ENCODE results near the gene RASA2. TPM values are rescaled to one million over a fixed set of nuclear protein-coding genes. Genes with fewer than 3 reads are reported as not detected.
A peak's percentile ranks its signal among the peaks of the same experiment; 100 is the strongest.

Gene RASA2
- 10 to 100 TPM; 62.6 to 70.8 TPM for total RNA-seq

GRCh38 chr3:141486746-141487520 lies at the start of gene RASA2:
RASA2 (plus strand) TSS chr3:141487027; CDS start chr3:141487084, 57 bp downstream.
- Mint-ChIP-seq H3K27me3 (no peaks in the 10 kb centered on the region), H3K27ac (peak within 1 kb of the TSS; percentile 97), H3K36me3 (peaks cover 31% of the 10 kb centered on the region), H3K4me1 (peaks cover 54% of the 10 kb centered on the region), H3K4me3 (peak within 1 kb of the TSS; percentile 91), H3K9me3 (peaks cover 4% of the 10 kb centered on the region)
- DNase-seq (peak; percentile 86), ATAC-seq (ENCODE audit: low read depth) (peak; percentile 74)
- POLR2A ChIA-PET = interaction anchor here (0.6 to 4.6 kb wide), 23 partner anchors 10 to 390 kb away, joined by 3 to 115 read pairs (median 3); partner anchors contain the start of gene ATP1B3

- H3K27me3 Mint-ChIP-seq = no peaks in the 10 kb centered on the region
- peaks cover 14% of the 10 kb centered on the region for H3K36me3 Mint-ChIP-seq
- no peak overlapping the region for H3K27ac Mint-ChIP-seq
- POLR2A ChIA-PET = no interaction called here
- H3K4me3 Mint-ChIP-seq = no peak overlapping the region
- DNase-seq (no peak), ATAC-seq (ENCODE audit: low read depth) (no peak)
- no peaks in the 10 kb centered on the region for H3K9me3 Mint-ChIP-seq
- H3K4me1 Mint-ChIP-seq = peaks cover 16% of the 10 kb centered on the region
Observed at GRCh38 chr3:141439589-141439988, 47.2 kb upstream of the RASA2 start.

GRCh38 chr3:141440942-141441341 lies 45.9 kb upstream of the RASA2 start:
- POLR2A ChIA-PET = interaction anchor here (1.3 kb wide), 1 partner anchor 129 kb away, joined by 4 read pairs; no protein-coding TSS in a partner anchor
- Mint-ChIP-seq H3K36me3 (peaks cover 19% of the 10 kb centered on the region), H3K27me3 (no peaks in the 10 kb centered on the region), H3K4me1 (peaks cover 16% of the 10 kb centered on the region), H3K4me3 (no peak overlapping the region), H3K9me3 (no peaks in the 10 kb centered on the region), H3K27ac (peak overlapping the region; percentile 50)
- DNase-seq = no peak
- ATAC-seq (ENCODE audit: low read depth) = peak; percentile 24

DNA sequence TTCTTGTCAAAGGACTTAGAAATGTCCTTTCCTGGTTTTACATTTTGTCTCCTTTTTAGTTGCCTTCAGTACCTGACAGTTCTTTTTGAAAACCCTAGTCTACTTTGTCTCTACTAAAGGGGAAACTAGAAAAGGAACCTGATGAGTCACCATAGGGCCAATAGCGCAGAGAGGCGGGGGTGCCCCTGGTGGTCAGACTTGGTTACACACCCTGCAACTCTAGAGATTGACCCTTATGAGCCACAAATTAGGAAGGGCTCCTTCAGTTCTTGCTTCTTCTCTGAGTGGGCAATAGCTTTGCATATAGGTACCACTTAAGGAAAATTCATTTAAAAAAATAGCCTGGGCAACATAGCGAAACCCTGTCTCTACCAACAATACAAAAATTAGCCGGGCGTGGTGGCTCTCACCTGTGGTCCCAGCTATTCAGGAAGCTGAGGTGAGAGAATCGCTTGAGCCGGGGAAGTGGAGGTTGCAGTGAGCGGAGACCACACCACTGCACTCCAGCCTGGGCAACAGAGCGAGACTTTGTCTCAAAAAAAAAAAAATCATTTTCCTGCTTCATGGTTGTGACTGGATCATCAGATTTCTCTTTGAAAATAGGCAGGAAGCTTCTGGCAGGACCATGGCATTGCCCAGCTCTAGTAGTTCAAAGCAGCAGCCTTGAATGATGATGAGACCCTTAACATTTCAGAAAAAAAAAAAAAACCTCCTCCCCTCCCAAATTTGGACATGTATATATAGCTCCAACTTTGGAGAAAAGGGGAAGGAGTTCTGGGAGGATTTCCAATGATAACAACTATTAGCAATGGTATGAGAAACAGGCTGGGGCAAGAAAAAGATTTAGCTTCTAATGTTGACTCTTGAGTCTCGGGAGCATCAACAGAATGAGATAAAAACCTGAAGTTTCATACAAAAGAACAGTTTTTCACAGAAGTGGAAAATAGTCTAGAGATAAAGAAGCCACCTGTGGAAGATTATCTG lies 45.2 kb upstream of the RASA2 start:
- Mint-ChIP-seq H3K4me3 (peak overlapping the region; percentile 25), H3K4me1 (peaks cover 16% of the 10 kb centered on the region), H3K27me3 (no peaks in the 10 kb centered on the region), H3K9me3 (no peaks in the 10 kb centered on the region), H3K27ac (peak overlapping the region; percentile 50), H3K36me3 (peaks cover 19% of the 10 kb centered on the region)
- ATAC-seq (ENCODE audit: low read depth) = peak; percentile 100
- peak; percentile 79 for DNase-seq
- POLR2A ChIA-PET = interaction anchor here (0.8 to 1.3 kb wide), 2 partner anchors 34 to 130 kb away, joined by 3 to 4 read pairs; no protein-coding TSS in a partner anchor

DNA sequence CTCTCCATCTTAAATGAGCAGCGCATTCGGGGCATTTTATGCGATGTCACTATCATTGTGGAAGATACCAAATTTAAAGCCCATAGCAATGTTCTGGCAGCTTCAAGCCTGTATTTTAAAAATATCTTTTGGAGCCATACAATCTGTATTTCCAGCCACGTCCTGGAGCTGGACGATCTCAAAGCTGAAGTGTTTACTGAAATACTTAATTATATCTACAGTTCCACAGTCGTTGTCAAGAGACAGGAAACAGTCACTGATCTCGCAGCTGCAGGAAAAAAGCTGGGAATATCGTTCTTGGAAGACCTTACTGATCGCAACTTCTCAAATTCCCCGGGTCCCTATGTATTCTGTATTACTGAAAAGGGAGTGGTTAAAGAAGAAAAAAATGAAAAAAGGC lies 44.4 kb upstream of the RASA2 start:
- H3K9me3 Mint-ChIP-seq = no peaks in the 10 kb centered on the region
- H3K27ac Mint-ChIP-seq = peak overlapping the region; percentile 23
- POLR2A ChIA-PET = interaction anchor here (0.8 to 1.3 kb wide), 2 partner anchors 35 to 131 kb away, joined by 3 to 4 read pairs; no protein-coding TSS in a partner anchor
- peaks cover 18% of the 10 kb centered on the region for H3K4me1 Mint-ChIP-seq
- no peak overlapping the region for H3K4me3 Mint-ChIP-seq
- ATAC-seq (ENCODE audit: low read depth) (no peak), DNase-seq (no peak)
- no peaks in the 10 kb centered on the region for H3K27me3 Mint-ChIP-seq
- peaks cover 20% of the 10 kb centered on the region for H3K36me3 Mint-ChIP-seq

- peaks cover 18% of the 10 kb centered on the region for H3K4me1 Mint-ChIP-seq
- H3K4me3 Mint-ChIP-seq = no peak overlapping the region
- peaks cover 21% of the 10 kb centered on the region for H3K36me3 Mint-ChIP-seq
- POLR2A ChIA-PET = interaction anchor here (0.5 kb wide), 1 partner anchor 134 kb away, joined by 4 read pairs; no protein-coding TSS in a partner anchor
- ATAC-seq (ENCODE audit: low read depth) (no peak), DNase-seq (no peak)
- H3K27me3 Mint-ChIP-seq = no peaks in the 10 kb centered on the region
- no peak overlapping the region for H3K27ac Mint-ChIP-seq
- H3K9me3 Mint-ChIP-seq = no peaks in the 10 kb centered on the region
Observed at GRCh38 chr3:141442914-141443313, 43.9 kb upstream of the RASA2 start.

GRCh38 chr3:141444586-141445285 lies 42.1 kb upstream of the RASA2 start:
- Mint-ChIP-seq H3K27me3 (no peaks in the 10 kb centered on the region), H3K9me3 (no peaks in the 10 kb centered on the region), H3K4me1 (peaks cover 16% of the 10 kb centered on the region), H3K27ac (no peak overlapping the region), H3K36me3 (peaks cover 21% of the 10 kb centered on the region), H3K4me3 (no peak overlapping the region)
- POLR2A ChIA-PET = no interaction called here
- no peak for DNase-seq
- no peak for ATAC-seq (ENCODE audit: low read depth)

GRCh38 chr3:141445990-141446389 lies 40.8 kb upstream of the RASA2 start:
- peaks cover 21% of the 10 kb centered on the region for H3K36me3 Mint-ChIP-seq
- POLR2A ChIA-PET = interaction anchor here (0.5 kb wide), 1 partner anchor 460 kb away, joined by 5 read pairs; no protein-coding TSS in a partner anchor
- no peak for DNase-seq
- H3K9me3 Mint-ChIP-seq = no peaks in the 10 kb centered on the region
- H3K27me3 Mint-ChIP-seq = no peaks in the 10 kb centered on the region
- ATAC-seq (ENCODE audit: low read depth) = no peak
- no peak overlapping the region for H3K4me3 Mint-ChIP-seq
- no peak overlapping the region for H3K27ac Mint-ChIP-seq
- peaks cover 10% of the 10 kb centered on the region for H3K4me1 Mint-ChIP-seq

DNA sequence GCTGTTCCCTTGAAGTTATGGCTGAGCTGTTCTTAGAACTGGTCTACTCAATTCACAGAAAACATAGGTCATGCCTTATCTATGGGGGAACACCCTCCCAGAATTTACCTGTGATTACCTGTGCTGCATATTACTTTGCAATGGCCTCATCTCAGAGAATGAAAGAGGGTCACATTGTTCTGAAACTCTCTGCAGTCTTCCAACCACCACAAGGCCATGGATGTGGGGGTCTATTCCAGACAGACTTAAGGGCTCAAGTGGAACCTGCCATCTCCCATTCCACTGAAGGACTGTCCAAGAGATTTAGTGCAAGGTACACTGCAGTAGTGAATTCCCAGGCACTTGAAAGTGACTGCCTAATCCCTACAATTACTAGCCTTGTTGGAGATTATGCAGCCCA lies 40.1 kb upstream of the RASA2 start:
- Mint-ChIP-seq H3K4me3 (no peak overlapping the region), H3K36me3 (peaks cover 21% of the 10 kb centered on the region), H3K27me3 (no peaks in the 10 kb centered on the region), H3K9me3 (no peaks in the 10 kb centered on the region), H3K27ac (no peak overlapping the region), H3K4me1 (peaks cover 2% of the 10 kb centered on the region)
- POLR2A ChIA-PET = interaction anchor here (0.5 kb wide), 1 partner anchor 461 kb away, joined by 5 read pairs; no protein-coding TSS in a partner anchor
- DNase-seq = no peak
- ATAC-seq (ENCODE audit: low read depth) = no peak

DNA sequence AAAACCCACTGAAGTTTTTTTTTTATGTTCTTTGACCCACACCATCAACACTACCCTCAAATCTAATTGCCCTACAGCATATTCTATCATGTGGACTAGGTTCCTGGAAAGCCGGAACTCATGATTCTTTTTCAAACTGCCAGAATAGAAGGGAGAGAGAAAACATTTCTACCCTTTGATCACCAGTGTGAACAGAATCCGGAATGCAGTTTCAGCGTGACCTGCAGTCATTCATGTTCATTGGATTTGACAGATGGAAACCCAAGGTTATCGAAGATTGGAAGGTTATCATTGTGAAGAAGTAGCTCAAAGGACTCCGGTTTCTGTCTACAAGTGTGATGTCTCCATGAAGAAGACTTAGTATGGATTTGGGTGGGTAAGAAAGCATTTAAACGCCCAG lies 39.4 kb upstream of the RASA2 start:
- DNase-seq (no peak), ATAC-seq (ENCODE audit: low read depth) (no peak)
- no peak overlapping the region for H3K27ac Mint-ChIP-seq
- peaks cover 21% of the 10 kb centered on the region for H3K36me3 Mint-ChIP-seq
- no peaks in the 10 kb centered on the region for H3K27me3 Mint-ChIP-seq
- peaks cover 2% of the 10 kb centered on the region for H3K4me1 Mint-ChIP-seq
- POLR2A ChIA-PET = no interaction called here
- no peaks in the 10 kb centered on the region for H3K9me3 Mint-ChIP-seq
- no peak overlapping the region for H3K4me3 Mint-ChIP-seq

DNA sequence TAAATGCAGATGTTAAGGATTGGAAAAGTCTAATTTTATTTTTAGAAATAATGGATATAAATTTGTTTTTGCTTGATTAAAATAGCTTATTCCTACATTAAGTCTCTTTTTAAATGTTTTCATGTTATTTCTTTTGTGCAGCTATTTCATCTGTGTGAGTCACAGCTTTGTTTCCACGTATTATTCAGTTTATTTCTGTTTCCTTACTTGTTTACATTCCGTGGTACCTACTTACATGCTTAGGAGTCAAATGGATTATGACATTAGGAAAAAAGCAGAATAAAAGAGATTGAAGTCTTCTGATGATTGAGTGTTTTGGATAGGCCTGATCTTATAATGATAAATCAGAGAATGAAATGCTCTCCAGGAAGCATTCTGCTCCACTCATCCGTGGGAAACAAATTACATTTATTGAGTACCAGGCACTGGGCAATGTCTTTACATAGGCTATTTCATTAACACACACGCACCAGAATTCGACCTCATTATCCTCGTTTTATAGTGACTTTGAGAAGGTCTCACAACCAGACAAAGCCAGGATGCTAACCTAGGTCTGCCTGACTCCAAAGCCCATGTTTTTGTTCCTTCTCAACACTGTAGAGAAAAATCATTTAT lies 38.1 kb upstream of the RASA2 start:
- Mint-ChIP-seq H3K9me3 (no peaks in the 10 kb centered on the region), H3K36me3 (peaks cover 13% of the 10 kb centered on the region), H3K4me1 (peaks cover 2% of the 10 kb centered on the region), H3K27me3 (no peaks in the 10 kb centered on the region), H3K4me3 (no peak overlapping the region), H3K27ac (no peak overlapping the region)
- POLR2A ChIA-PET = interaction anchor here (0.6 to 1.5 kb wide), 2 partner anchors 30 to 88 kb away, joined by 3 to 4 read pairs; no protein-coding TSS in a partner anchor
- DNase-seq = no peak
- ATAC-seq (ENCODE audit: low read depth) = no peak

- Mint-ChIP-seq H3K9me3 (no peaks in the 10 kb centered on the region), H3K4me1 (peaks cover 2% of the 10 kb centered on the region), H3K27ac (no peak overlapping the region), H3K36me3 (peaks cover 8% of the 10 kb centered on the region), H3K4me3 (no peak overlapping the region), H3K27me3 (no peaks in the 10 kb centered on the region)
- POLR2A ChIA-PET = interaction anchor here (0.6 to 1.5 kb wide), 2 partner anchors 29 to 89 kb away, joined by 3 to 4 read pairs; no protein-coding TSS in a partner anchor
- no peak for ATAC-seq (ENCODE audit: low read depth)
- no peak for DNase-seq
Observed at GRCh38 chr3:141449424-141449823, 37.4 kb upstream of the RASA2 start.
